OCI-M2 (cell line): ENCODE data around the gene NPR2.

Source experiments
- DNase-seq: peaks from one replicate; lab custom pipeline; 2025; ENCODE audit not compliant: unreplicated experiment; lab: John Stamatoyannopoulos, UW

NPR2 gene

GRCh38 chr9:35791297-35791921 is at the start of gene NPR2:
NPR2 (plus strand) TSS chr9:35791591; CDS start chr9:35792409, 818 bp downstream.
- DNase-seq: no peak

GRCh38 chr9:35741740-35742139 is 49.7 kb upstream of the NPR2 start:
- DNase-seq: no peak

GRCh38 chr9:35743452-35743851 is 47.9 kb upstream of the NPR2 start:
- DNase-seq: no peak

GRCh38 chr9:35743880-35744518 is 47.4 kb upstream of the NPR2 start:
- no peak for DNase-seq

DNA sequence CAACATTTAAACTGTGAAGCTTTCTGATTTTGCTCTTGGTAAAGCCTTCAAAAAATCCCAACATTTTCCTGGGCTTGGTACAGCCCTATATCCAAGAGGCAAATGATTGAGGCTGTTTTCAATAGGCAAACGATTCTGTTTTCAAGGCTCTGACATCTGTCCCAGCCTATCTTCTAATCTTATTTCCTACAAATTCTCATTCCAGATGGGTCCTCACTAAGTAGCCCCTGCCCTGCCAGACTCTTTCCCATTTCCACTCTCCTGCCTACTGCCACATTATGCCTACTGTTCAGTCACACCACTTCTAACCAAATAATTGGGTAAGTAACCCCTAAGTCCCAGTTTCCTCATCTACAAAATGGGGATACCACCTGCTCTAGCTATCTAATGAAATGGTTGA is 45.8 kb upstream of the NPR2 start:
- no peak for DNase-seq

DNA sequence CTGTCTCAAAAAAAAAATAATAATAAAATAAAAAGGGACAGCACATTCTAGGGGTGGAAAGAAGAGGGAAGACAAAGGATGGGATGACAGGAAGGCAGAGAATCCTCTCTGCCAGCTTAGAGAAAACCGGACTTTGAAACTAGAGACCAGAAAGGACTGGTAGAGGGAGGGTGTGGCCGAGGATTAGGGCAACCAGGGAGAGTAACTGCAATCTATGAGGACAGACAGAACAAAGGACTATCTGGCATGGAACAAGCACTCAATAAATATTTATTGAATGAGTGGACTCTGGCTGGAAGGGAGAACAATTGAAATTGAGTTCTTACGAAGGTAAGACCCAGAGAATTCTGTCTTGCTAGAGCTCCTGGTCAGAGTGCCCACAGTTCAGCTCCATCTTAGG is 44.8 kb upstream of the NPR2 start:
- no peak for DNase-seq

DNA sequence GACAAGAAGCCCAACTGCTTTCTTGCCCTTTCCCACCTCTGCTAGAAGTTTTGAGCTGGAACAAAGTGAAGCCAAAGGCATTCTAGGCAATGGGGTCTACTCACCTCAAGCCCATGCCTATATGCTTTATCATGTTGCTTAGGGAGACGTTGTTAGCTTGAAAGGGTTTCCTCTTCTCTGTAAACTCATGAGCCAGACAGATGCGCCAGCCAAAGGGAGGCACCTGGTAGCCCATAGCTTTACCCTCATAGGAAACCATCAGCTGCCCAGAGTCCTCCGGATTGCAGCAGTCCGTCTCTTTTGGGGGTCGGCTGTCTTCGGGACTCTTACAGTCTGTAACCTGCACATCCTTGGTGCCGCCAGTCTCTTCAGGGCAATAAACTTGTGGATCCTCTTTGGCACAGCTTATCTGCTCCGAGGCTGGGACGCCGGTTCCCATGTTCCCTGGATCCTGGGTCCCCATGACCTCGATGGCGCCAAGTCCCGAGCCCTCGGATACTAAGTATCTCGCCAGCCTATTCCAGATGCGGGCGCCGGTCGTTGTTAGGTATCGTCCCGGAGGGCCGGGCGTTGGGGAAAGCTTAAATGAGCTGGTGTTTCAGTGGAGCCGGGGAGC is 43.0 kb upstream of the NPR2 start:
- DNase-seq: no peak

- DNase-seq: no peak
Observed at GRCh38 chr9:35748858-35749514, 42.4 kb upstream of the NPR2 start, which contains the start of the genes GBA2 and RGP1. GBA2 (minus strand) TSS chr9:35749228; CDS start chr9:35748704, 524 bp downstream. RGP1 (plus strand) TSS chr9:35749287; CDS start chr9:35749756, 469 bp downstream.

- DNase-seq: no peak
Observed at GRCh38 chr9:35749515-35750255, 41.7 kb upstream of the NPR2 start.

- DNase-seq: no peak
Observed at GRCh38 chr9:35750256-35750531, 41.2 kb upstream of the NPR2 start.

GRCh38 chr9:35753466-35753865 is 37.9 kb upstream of the NPR2 start:
- DNase-seq: no peak

DNA sequence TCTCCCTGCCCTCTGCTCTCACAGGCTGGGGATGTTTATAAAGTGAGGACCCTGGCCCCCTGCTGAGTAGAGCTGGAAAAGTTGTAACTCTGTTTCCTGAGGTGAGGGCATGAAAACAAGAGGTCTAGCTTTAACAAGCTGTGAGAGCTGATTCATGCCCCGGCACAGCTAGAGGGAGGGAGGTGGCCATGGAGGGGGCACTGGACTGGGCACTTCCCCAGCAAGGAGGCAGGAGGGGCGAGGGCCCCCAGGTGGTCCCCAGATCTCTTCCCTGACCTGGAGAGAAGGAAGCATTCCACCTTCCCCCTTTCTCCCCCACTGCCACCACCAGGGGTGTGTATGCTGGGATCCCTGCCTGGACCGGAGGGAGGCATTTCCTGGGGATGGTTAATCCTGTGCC is 37.1 kb upstream of the NPR2 start, which contains the start of gene MSMP:
Gene MSMP (minus strand): TSS at position 13 of the 400 bp plus-strand sequence. CDS start 147 bp downstream, outside the sequence.
- DNase-seq: no peak

DNA sequence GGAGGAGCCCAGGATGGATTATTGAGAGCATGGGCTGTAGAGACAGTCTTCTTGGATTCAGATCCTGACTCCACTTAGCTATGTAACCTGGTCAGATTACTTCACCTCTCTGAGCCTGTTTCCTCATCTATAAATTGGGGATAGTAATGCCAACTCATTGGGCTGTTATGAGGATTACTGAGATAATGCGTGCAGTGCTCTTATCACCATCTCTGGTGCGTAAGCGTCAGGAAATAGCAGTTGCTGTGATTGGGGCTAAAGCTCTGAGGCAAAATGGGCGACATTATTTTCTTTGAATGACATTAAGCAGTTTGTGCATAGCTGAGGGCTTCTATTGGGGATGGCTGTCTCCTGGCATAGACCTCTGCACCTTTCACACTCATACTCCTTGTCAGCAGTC is 36.3 kb upstream of the NPR2 start:
- DNase-seq: no peak

DNA sequence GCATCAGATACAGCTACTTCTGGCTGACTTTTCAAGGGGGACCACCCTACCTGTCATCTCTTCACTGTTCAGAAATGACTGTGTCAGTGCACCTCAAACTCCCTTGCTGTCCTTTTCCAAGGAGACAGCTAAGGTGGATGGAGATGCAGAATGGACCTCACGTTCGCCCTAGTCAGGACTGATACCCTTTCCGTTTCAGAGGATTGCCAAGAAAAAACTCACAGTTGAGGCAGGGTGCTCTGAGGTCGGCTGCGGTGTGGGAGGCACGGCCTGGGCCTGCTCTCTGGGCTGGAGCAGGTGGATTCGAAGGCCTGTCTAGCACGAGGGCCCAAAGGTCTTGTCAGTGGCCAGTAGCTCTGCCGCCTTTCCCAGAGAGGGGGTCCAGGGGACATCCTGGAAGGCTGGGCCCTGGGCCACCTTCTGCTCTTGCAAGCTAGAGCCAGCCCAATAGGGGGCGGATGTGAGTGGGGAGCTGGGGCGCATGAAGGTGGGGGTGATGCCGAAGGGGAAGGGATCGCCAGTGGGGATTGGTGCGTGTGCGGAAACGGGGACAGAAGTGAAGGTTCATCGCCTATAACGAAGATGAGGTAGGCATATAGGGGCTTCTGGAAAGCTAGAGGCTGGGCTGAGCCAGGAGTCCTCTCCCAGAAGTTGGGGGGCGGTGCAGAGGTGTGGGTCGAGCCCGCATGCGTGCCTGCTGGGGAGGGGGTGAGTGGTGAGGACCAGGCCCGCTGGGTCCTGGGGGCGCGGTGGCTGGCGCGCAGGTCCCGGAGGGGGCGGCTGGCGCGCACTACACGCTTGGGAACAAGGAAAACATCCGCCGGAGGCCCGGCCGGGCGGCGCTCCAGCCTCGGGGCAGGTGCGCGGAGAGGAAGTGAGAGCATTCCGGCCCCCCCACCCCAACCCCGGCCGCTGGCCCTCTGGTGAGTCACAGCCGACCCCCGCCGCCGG is 34.8 kb upstream of the NPR2 start:
- DNase-seq: no peak

DNA sequence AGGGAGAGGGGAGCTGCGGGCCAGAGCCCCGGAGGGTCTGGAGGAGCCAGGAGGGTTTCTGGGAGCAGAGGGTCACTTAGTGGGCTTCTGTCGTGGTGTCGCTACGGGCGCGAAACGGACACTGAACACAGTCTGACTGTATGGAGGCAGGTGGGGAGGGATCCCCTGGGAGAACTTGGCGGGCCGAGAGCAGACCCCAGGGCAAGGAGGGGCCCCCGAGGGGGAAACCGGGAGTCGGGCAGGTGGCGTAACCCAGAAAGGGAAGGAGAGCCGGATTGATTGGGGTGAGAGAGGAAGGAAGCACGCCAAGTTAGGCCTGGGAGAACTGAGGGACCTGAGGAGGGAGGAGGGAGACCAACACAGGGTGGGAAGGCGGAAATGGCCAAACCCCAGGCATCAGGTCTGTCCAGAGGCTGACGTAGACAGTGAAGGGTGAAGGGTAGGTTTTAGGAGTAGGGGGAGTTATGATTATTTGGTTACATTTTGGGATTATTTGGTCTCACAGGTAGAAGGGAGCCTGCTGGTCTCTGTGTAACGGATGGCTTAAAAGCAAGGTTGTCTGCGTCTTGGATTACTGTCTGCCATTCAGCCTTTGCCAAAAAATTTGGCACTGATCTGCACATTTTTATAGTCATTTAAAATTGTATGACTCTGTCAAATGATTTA is 34.0 kb upstream of the NPR2 start:
- no peak for DNase-seq

DNA sequence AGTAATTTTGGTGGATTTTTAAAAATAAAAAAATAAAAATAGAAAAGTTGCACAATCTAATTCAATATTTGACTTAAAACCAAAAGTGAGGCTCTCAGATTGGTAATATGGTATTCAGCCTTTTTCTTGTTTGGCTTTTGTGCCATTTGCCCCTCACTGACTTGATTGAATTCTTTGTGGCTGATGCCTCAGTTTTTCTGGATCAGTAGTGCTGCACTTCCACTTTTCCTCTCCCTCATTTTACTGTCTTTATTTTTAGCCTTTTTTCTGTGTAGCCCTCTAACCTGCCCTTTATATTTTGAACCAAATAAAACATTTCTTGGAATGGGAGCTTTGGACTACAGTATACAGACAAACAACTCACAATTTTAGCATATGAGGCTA is 33.5 kb upstream of the NPR2 start:
- DNase-seq: no peak

- no peak for DNase-seq
Observed at GRCh38 chr9:35758475-35759050, 32.8 kb upstream of the NPR2 start.

DNA sequence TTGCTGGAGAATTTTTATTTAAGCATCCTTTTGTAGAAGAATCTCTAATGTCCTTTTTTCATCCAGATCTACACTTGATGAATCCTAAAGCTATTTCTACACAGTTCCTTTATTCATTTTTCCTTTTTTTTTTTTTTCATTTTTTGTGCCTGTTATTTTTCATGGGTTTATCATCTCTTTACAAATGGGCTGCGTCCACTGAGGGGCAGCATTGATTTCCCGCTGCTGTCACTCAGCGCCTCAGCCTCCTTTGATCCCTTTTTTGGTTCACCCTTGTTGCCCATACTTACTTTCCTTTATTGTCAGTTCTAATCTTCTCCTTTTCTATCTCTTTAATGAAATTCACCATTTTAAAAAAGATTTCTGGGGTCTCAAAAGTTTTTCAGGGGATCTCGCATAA is 31.6 kb upstream of the NPR2 start:
- no peak for DNase-seq

- DNase-seq: no peak
Observed at GRCh38 chr9:35760651-35761050, 30.7 kb upstream of the NPR2 start.
